Left renal pelvis (tissue), 4 donors: Measurements from ENCODE around the gene TBC1D2. TPM values are rescaled to one million over a fixed set of nuclear protein-coding genes. Genes with fewer than 3 reads are reported as not detected.

ENCODE experiments used
- DNase-seq, 4 donors: peaks; one replicate each; pipeline ENCODE4 v3.0.0-alpha.2; 2013; ENCODE audit warnings: low read depth in 4 of 4, low spot score in 3 of 4
- polyA plus RNA-seq, 4 donors: library from polyadenylated mRNA; unstranded; fragments of 120-200 nt; gene quantifications; one replicate each; pipeline ENCODE4 v1.2.1, GENCODE V29; 2013; ENCODE audit not compliant: insufficient read length in 4 of 4

Gene TBC1D2
- polyA plus RNA-seq, 4 donors, result 1.6 to 5.2 (median 3.1) TPM

DNA sequence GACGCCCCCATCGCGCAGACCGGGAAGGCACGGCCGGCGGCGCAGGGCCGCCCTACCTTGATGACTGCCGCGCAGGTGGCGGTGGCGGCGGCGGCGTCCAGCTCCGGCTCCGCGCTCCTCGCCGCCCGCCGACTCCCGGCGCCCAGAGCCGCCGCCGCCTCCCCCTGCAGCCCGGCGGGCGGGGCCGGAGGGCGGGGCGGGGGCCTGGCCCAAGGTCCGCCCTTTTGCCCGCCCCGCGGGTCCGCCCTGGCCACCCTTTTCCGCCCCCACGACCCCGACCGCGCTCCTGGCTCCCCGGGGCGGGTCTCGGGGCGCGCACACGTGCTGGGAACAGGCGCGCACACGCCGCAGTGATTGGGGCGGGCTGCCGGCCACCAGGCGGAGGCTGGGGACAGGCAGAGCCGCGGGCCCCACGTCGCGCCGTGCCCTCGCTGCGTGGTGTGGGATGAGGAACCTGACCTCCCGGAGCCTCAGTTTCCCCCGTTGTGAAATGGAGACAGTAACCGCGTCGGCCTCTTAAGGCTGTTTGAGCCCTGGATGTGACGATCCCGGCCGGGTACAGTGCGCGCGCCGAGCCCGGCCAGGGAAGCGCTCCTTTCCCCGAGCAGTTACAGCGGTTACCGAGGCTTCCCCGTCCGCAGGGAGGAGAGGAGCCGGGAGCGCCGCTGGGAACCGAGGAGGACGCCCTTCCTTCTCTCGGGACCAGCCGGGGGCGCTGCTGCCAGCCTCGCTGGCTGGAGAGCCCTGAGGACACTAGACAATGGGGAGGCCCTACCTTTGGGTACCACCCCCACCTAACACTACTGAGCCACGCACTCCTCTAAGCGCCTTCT lies 62.7 kb downstream of the TBC1D2 start, which contains the start of gene CORO2A:
CORO2A (minus strand) TSS at position 135 of the 833 bp plus-strand sequence. CDS start 34,977 bp downstream, outside the sequence.
- peak; percentile 36 to 50 (median 44) for DNase-seq

DNA sequence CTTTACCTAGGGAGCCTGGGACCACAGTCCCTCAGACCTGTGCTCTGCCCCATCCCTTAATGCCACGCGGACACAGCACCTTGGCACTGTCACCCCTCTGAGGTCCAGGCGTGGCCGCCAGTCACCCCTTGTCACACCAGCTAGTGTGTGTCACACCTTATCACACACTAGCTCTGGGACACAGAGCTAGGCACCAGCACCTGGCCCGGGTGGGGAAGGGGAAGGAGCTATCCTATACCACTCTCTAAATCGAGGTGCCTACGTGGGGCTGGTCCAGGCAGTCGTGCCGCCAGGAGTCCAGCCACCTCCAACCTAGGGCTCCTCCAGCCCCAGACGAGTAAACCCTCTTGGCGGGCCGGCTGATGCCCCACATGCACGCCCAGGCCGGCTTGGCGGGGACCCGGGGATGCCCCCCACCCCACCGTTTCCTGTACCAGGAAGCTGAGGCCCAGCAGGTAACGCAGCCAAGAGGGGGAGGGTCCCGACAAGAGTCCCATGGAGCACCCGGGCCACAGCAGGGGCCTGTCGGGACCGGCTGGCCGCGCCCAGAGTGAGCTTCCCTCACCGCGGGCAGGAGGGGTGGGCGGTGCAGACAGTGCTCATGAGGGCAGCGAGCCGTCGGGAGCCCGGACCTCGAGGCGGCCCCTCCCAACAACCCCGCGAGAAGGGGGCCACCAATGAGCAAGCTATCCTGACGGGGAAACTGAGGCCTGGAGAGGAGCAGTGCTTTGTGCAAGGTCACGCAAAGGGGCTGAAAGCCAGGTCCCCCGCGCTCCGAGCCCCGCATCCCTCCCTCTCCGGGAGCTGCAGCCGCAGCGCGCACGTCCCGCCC lies 63.6 kb downstream of the TBC1D2 start:
- no peak for DNase-seq

DNA sequence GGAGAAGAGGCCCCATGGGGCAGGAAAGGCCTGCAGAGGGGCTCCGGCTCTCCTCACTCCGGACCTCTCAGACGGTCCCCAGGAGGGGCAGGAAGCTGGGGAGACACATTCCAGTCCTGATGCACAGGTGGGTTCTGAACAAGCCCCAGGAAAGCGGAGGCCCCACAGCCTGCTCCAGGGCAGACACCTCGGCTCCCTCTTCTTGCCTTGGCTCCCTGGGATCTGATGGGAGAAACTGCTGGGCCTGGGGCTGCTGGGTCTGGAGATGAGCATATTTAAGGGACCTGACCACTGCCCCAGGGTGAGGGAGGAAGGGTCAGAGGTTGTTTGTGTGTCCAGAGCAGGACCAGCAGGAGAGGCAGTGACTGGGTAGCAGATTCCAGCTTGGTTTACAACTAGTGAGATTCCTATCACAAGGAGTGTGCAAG lies 64.3 kb downstream of the TBC1D2 start:
- no peak for DNase-seq

DNA sequence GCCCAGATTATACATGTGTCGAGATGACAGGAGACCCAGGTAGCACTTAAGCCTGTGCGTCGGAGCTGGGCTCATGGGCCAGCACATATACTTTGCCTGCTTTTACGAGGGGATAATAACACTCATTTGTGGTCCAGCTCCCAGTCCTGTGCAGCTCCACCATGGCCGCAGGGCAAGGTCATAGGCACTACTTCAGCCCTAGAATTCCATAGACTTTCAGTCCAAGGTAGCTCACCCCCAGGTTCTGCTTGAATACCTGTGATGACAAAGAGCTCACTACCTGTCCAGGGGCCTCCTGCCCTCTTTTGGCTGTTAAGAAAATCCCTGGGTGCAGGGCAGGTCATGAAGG lies 64.7 kb downstream of the TBC1D2 start:
- DNase-seq, result no peak

DNA sequence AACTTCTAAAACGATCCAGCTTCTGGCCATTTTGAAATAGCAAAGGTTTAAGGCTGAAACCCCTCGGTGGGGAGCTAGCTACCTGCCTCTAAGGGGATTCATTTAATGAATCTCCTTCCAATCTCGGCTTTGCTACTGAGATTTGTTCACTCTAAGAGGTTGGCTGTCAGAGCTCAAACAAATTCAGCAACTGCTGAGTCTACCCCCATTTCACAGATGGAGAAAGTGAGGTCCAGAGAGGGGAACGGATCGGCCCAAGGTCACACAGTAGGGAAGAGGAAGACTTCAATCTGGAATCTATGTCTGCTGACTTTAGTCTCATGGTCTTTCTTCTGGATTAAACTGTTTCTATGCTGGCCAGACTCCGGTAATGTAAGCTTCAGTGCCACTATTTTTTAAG lies 66.0 kb downstream of the TBC1D2 start:
- DNase-seq, result no peak

DNA sequence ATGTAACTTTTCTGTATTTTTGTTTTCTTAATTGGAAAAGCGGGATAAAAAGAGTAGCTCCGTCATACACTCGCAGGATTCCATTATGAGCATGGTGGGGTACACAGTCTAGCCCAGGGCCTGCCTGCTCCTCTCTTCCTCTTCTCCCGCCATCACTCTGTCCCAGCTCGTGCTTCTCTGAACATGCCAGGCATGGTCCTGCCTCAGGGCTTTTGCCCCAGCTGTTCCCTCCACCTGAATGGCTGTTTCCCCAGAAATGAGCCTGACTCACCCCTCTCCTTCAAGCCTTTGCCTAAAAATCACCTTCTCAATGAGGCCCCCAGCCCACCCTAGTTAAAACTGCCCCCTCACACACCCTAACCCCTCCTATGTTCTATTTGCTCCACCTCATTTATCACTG lies 67.5 kb downstream of the TBC1D2 start:
- no peak for DNase-seq

DNA sequence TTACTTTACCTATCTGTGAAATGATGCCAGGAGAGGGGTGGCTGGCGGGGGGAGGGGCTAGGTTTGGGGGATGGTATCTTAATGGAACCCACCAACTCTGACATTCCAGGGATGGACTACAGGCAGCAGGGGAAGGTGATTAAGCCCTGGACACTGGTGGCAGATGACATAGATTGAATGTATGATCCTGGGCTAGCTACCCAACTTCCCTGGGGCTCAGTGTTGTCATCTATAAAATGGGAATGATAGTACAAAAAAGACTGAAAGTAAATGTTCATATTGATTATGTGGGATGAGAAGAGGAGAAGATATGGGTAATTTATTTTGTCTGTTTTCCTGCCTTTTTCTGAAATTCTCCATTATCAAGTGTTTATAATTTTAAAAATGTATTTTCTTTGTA lies 69.2 kb downstream of the TBC1D2 start:
- DNase-seq, result no peak

DNA sequence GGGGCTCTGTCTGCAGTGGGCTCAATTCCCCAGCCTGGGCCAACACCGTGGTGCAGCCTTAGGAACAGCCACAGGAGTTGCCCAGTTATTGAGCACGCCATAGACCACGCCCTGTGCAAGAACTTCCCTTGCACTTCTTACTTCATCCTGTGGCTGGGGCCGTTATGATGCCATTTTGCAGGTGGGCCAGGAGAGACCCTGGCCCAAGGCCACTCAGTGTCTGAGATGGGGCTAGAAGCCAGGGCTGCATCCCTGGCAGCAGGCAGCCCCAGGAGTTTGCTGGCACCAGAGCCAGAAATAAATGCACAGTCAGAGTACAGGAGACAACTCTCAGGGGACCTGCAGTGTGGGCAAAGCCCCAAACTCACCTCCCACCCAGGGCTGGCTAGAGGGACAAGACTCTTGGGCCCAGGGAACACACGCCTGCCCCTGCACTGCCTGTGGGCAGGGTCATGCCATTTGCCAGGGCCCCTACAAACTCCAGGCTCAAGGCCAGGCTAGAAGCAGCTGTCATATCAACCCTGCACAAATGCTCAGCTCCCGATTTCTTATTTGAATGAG lies 69.8 kb downstream of the TBC1D2 start:
- no peak for DNase-seq

DNA sequence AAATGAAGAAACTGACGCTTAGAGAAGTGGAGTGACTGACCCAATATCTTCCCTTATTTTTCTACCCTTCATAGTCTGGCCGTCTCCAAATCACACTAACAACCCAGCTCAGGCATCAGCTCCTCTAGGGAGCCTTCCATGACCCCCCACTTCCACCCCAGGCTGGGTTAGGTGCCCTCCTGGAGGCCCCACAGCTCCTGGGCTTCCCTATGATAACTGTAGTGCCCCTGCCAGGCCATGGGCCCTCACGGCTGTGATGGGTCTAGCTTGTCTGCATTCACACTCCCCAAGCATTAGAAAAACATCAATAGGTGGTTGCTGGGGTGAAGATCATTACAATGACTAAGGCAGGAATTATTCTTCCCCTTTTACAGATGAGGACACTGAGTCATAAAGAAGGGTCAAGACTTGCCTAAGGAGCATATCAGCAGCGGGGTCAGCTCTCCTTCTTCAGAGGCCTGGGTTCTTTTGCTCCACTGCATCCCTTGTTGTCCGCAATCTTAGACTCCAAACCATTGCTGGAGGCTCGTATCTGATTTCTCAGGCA lies 70.4 kb downstream of the TBC1D2 start:
- DNase-seq, result no peak

DNA sequence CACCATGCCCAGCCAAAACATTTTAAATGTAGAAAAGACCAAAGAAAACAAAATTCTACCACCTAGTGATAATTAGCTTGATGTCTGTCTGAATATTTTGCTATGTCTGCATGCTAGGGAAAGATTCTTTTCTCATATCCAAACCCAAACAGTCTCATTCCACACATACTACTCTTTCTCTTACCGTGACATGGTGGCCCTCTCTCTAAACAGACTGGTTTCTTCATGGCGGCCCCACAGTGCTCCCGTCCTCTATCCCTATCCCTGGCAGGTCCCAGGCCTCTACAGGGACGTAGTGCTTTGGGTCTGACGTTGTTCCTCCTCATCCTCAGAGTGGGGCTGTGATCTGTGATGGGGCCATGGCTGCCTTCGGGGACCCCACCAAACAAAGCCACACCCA lies 71.1 kb downstream of the TBC1D2 start:
- DNase-seq, result no peak

DNA sequence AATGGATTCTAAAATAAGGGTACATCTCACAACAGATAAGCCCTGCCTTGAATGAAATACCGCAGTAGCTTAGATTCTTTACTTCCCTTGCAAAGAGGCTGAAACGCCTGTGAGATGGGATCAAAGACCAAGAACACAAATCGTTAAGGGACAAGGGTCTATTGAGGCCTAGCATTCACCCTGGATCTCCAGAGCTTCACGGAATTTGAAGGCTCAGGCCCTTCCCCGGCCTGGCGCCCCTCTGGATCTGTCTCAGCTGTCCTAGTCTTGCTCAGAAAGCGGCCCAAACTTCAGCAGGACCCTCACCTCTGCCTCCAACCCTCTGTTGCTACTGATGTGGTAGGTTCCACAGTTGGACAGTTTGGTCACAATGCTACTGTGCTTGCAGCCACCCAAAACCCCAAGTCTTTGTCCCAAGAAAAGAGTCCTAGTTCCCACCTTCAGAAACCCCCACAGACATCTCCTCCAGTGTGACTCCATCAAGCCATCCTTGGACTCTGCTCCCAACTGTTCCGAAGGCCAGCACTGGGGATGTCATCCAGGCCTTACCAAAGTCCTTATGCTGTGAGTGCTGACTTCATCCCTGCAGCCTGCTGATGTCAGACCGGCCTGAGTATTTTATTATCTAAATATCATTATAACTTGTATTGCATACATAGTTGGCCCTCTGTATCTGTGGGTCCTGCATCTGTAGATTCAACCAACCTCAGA lies 72.4 kb downstream of the TBC1D2 start:
- DNase-seq, result no peak

DNA sequence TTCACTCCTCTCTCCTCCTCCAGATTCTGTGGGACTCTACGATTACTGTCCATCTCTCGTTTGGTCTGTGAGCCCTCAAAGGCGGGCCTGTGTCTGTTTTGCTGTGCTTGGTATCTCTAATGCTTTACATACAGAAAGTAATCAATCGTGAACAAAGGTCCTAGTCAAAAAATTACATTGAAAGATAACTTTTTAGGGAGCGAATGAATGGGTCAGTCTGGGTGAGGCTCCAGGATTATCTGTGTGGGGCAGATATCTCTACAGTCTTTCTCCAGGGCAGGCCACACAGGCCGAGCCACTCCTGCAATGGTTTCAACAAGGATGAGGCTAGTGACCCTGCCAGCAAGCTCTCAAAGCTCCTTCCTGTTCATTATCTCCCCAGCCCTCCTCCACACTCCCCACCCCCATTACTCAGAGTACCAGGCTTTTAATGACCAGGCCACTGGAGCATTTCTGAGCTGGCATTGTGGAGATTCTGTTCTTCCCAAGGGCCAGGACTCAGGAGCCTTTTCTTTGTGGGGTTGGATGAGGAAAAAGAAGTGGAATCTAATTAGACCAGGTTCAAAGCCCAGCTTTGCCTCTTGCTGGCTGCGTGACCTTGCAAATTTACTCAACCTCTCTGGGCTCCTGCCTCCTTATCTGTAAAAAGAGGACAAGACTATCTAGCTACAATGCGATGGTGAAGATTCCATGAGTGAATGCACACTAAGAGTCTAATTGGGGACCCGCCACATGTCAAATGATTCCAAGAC lies 73.2 kb downstream of the TBC1D2 start:
- no peak for DNase-seq

DNA sequence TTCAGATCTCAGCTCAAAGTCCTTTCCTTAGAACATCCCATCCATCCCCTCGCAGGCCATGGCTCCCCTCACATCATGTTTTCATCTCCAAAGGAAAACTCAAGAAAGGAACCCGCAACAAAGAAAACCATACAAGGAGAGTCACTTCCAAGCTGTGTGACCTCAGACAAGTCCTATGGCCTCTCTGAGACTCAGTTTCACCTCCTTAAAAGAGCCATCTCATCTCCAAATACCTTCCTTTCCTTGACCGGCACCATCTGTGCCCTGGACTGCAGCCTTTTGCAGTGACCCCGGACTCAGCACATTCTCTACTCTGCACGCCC lies 73.7 kb downstream of the TBC1D2 start:
- no peak for DNase-seq

DNA sequence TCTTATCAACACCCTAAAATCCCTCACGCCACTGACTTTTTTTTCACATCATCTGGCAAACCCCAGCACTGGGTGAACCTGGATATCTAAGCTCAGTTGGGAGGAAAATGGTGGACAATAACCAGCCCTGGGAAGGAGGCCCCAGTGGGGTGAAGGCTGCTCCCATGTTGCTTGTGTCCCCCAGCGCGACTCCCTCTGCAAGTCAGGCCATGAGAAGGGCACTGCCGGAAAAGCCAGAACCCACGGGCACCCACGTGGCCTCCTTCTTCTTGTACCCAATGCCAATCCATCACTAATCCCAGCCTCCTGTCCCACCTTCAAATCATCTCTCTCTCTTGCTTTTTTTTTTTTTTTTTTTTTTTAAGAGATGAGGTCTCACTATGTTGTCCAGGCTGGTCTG lies 74.5 kb downstream of the TBC1D2 start:
- DNase-seq, result no peak

DNA sequence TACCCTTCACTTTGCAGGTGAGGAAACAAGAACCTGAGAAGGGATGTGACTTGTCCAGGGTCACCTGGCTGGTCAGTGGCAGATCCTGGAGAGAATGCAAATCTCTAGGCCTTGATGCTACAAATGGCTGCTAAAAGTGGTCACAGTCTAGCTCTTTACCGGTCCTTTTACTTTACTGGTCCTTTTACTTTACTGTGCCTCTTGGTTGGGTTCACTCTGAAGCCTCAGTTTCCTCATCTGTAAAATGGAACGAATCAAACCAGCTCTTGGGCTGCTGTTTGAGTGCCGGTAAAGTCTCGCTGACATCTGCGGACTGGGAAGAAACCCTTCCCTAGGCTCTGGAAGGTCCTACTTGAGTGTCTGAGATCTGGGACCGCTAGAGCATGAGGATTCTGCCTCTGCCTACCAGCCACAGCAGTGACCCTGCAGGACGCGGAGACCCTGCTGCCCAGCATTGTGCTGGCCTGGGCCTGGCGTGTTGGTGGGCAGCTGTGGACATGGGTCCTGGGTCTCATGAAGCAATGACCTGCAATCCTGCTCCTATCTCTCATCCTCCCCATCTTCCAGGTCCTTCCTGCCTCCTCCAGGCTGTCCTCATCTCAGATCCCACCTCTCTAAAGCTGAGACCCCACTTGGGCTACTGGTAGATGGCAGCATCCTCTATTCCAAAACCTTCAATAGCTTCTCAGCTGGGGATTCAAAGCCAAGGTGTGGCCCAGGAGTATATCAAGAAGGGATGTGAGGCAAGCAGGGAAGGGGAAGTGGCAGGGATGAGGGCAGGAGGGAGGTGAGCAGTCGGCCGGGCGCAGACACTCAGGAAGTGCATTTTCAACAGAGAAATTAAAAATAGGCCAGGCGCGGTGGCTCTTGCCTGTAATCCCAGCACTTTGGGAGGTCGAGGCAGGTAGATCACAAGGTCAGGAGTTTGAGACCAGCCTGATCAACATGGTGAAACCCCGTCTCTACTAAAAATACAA lies 76.3 kb downstream of the TBC1D2 start:
- DNase-seq, result no peak

DNA sequence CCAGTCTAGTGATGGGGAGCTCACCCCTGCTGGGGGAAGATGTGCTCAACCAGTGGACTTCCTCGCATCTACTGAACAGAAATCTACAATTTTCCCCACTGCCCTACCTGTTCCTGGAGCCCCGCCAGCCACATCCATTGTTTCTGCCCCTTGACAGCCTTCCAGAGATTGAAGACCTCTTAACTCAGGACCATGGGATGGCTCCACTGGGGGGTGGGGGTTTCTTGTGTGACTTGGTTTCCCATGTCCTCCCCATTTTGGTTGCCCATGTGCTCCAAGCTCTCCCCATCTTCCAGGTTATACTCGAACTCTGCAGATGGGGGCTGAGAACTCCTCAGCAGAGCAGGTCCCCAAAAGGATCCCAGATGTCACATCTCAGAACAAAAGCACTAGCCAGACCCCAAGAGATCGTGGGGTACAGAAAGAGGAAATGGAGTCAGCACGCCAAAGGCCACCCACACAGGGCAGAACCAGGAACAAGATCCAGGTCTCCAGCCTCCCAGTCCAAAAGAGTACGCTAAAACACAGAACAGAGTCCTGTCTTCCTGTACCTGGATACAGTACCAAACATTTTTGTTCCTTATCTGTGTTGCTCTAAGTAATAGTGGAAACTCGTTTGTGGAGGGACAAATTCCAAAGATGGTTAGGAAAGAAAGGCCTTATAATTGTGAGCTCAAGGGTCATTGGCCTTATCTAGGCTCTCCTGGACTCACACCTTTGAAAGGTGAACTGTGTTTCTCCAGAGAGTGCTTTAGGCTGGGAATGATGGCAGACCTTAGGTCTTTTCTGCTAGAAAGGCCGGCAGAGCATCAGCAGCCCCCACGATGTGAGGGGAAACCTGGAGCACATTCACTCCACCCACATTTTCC lies 78.8 kb downstream of the TBC1D2 start:
- no peak for DNase-seq

DNA sequence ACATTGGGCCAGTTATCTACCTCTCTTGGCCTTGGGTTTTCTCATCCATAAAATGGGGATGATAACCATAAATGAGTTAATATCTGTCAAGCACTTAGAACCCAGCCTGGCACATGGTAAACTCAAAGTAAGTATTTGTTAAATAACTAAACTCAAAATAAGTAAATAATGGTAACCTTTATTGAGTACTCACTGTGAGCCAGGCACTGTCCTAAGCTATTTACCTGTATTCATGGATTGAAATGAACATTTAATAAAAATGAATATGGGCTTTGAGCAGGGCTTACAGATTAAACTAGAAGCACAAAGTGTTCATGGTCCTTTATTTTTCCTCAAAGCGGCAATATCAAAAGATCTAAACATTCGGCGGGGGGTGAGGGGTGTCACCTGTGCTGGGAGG lies 79.7 kb downstream of the TBC1D2 start:
- DNase-seq, result no peak

DNA sequence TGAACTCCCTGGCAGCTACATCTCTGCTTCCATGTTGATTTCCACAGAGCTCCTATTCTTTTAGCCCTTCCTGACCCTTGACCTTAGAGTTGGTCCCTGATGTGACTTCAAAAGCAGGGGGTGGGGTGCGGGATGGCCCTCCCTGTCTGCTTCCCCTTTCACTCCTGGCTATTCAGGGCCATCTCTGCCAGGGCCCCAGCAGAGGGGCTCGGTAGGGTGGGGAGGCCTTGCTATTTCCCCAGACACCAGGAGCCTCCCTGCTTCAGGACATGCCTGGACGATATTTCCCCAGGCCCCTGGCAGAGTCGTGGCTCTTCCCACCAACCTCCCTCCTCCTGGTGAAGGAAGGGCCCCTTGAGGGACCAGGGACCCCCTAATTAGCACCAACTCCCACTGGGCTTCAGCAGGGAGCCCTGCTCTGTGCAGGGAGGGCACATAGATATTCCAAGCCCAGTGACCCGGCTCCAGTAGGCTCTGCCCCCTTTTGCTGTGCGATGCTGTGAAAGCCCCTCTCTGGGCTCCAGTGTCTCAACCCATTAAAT lies 80.3 kb downstream of the TBC1D2 start:
- no peak for DNase-seq
